ENCODE results near the gene C19orf12.

DNA sequence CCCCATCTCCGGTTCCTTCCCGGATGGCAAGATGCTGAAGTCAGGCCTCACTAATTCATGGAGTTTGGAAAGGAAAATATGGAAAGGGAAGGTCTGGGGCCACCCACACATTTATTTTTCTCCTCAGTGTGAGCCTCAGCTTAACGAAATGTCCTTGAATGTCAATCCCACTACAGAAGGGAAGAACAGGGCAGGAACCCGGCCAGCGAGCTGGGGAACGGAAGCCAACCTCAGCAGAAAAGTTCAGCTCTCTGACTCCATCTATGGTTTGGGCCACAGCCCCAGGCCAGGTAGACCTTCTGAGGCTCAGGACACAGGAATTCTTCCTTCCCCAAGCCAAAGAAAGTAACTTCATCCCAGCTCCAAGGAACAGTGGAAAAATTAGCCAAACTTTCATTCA is 8.4 kb downstream of the C19orf12 start:
- TF ChIP-seq, protein P1, sequence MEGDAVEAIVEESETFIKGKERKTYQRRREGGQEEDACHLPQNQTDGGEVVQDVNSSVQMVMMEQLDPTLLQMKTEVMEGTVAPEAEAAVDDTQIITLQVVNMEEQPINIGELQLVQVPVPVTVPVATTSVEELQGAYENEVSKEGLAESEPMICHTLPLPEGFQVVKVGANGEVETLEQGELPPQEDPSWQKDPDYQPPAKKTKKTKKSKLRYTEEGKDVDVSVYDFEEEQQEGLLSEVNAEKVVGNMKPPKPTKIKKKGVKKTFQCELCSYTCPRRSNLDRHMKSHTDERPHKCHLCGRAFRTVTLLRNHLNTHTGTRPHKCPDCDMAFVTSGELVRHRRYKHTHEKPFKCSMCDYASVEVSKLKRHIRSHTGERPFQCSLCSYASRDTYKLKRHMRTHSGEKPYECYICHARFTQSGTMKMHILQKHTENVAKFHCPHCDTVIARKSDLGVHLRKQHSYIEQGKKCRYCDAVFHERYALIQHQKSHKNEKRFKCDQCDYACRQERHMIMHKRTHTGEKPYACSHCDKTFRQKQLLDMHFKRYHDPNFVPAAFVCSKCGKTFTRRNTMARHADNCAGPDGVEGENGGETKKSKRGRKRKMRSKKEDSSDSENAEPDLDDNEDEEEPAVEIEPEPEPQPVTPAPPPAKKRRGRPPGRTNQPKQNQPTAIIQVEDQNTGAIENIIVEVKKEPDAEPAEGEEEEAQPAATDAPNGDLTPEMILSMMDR (IDR thresholded peaks at IDR 0.05; ENCODE audit: low read length): no peak
- no peak for TF ChIP-seq EZH2 (IDR thresholded peaks at IDR 0.05; ENCODE audit: borderline replicate concordance, low read length)

Measured in OCI-LY1 (cell line).